Skin of body (tissue), 2 donors: ENCODE data around the gene GOLGA6L9. TPM values are rescaled to one million over a fixed set of nuclear protein-coding genes. Genes with fewer than 3 reads are reported as not detected.
"Not testable (repeated sequence)": the region's sequence is repeated elsewhere in the genome, so short reads cannot be mapped to it uniquely, and the experiment has no call there.

Experiments used
- DNase-seq: peaks from one replicate; lab custom pipeline; 2025; lab: John Stamatoyannopoulos, UW
- total RNA-seq: library from RNA; depleted of rRNA; stranded (reverse); fragments of >200 nt; gene quantifications from one replicate; pipeline ENCODE4 v1.2.3, GENCODE V29; 2014

The GOLGA6L9 gene, protein sequence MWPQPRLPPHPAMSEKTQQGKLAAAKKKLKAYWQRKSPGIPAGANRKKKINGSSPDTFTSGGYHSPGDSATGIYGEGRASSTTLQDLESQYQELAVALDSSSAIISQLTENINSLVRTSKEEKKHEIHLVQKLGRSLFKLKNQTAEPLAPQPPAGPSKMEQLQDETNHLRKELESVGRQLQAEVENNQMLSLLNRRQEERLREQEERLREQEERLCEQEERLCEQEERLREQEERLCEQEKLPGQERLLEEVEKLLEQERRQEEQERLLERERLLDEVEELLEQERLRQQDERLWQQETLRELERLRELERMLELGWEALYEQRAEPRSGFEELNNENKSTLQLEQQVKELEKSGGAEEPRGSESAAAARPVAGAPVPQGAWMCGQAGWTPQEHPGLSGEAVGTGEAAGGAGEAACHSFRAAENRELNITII
- total RNA-seq = 3.7 TPM

DNA sequence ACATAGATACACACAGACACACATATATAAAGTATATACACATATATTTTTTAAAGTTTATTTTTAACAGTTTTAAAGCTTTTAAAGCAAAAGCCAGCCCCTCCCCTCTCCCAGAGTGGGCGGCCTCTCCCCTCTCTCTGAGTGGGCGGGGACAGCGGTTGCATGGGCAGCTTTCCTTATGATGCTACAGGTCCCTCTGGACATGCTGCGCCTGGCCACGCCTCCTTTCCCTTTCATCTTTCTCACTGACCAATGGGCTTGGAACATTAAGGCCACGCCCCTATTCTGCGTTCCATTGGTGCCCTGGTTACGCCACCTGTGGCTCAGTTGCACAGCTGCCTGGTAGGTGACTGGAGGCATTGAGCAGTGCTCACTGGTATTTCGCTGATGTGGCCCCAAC lies at the start of gene GOLGA6L9:
GOLGA6L9 (plus strand) TSS at position 124 of the 400 bp plus-strand sequence; CDS start at position 388, 264 bp downstream.
- DNase-seq = not testable (repeated sequence)

DNA sequence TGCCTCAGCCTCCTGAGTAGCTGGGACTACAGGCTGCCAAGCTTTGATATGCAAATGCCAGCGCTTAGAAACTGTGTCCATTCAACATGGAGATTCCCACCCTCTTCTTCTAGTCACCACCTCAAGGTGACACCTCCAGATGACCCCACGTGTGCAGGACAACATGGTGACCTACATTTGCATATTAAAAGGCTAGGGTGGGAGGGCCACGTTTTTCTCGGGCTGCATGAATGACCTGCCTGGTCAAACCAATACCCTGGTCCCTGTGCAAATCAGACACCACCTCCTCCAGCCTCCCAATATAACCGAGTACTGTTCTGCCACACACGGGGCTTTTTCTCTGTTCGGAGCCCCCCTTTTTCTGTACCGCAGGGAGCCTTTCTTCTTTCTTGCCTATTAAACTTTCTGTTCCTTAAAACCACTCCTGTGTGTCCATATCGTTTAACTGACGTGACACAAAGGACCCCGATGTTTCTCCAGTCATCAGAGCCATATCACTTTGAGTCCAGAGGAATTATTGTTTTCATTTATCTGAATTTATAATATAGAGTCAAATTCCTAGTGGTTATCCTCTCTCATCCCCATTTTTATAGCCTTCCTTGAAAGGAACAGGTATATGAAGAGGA lies 48.2 kb upstream of the GOLGA6L9 start:
- not testable (repeated sequence) for DNase-seq

DNA sequence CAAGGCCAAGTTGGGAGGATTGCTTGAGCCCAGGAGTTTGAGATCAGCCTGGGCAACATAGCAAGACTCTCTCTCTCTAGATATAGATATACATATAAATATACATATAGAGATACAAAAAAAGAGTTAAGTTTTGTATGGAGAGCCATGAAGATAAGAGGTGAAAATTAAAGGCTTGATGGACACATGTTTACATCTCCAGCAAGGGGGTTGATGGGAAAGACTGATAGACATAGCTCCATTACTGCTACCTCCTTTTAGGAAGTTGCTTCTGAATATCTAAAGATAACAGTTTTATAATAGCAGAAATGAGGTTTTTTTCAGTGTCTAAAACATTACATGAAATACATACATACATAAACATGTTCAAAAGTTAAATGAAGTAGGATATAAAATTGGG lies 42.4 kb upstream of the GOLGA6L9 start:
- not testable (repeated sequence) for DNase-seq

DNA sequence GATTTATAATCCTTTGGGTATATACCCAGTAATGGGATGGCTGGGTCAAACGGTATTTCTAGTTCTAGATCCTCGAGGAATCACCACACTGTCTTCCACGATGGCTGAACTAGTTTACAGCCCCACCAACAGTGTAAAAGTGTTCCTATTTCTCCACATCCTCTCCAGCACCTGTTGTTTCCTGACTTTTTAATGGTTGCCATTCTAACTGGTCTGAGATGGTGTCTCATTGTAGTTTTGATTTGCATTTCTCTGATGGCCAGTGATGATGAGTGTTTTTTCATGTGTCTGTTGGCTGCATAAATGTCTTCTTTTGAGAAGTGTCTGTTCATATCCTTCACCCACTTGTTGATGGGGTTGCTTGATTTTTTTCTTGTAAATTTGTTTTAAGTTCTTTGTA lies 39.5 kb upstream of the GOLGA6L9 start:
- DNase-seq = not testable (repeated sequence)

DNA sequence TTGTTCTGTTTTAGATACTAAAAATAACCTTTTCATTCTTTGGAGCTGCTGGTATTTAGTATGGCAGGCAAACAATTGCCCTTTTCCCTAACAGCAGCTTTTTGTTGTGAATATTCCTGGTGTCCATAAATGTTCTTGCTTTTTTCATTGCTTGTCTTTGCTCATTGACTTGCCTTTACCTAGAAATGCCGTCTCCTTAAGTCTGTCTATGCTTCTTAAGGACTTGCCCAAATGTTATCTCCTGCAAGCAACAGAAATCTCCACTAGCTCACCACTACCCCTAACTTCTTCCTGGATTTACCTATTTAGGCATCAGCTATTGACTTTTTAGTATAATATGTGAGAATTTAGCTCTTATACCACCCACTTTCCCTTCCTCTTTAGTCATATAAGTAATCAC lies 37.5 kb upstream of the GOLGA6L9 start:
- not testable (repeated sequence) for DNase-seq

DNA sequence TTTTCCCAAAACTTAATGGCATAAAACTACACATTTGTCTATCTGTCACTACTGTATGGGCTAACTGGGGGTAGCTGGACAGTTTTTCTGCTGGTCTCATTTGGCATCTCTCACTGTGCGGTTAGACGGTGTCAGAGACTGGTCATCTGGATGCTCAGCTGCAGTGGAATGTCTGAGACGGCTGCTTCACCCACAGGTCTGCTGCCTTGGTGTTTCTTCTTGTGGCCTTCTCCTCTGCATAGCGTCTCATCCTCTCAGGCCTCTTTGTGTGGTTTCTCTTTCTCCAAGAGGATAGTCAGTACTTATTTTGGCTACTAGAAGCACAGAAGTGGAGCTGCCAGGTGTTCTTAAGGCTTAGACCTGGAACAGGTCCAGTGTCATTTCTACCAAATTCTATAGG lies 35.9 kb upstream of the GOLGA6L9 start:
- no peak for DNase-seq

DNA sequence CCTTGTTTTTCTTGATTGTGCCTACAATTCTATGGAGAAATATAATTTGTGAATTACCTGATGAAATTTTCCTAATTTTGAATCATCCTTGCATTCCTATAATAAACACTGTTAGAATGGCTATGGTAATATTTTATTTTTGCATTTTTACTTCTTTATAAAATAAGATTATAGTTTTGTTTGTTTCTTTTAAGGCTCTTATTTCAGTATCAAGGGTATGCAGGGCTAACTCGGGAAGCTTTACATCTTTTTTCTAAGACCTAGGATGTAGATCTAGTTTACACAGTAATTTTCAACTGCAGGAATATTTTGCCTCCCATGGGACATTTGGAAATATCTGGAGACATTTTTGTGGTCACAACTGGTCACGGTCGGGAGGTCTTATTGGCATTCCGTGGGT lies 33.8 kb upstream of the GOLGA6L9 start:
- DNase-seq = not testable (repeated sequence)

DNA sequence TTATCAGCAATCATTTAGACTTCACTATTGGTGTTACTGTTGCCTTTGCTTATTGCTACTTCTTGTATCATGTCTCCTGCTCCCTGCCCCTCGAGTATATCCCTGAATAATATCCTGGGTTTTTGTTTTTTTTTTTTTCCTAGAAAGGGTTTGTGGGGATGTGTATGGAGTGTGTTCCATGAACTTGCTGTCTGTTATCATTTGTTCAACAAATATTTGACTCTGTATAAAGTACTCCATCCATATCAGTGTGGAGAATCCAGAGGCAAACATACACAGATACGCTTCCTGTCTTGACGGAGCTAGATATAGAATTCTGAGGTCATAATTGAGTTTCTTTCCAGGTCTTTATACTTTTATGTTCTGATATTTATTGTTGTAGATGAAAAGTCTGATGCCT lies 31.8 kb upstream of the GOLGA6L9 start:
- DNase-seq = no peak

DNA sequence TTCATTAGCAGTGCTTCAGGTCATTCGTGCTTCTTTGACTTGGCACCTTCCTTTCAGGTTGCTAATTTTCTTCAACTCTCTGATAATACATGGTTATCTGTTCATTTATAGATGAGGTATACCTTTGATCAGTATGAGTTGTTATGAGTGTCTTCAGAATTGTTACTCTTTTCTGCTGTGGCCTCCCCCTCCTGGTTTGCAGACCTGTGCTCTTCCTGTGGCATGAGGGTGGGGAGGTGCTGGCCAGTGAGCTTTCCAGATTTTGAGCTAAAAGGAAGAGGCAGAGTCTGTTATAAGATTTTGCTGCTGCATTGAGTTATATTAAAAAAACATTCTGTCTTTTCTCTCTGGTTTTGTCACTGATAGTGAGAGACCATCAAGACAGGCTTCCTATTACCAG lies 30.8 kb upstream of the GOLGA6L9 start:
- DNase-seq = no peak

DNA sequence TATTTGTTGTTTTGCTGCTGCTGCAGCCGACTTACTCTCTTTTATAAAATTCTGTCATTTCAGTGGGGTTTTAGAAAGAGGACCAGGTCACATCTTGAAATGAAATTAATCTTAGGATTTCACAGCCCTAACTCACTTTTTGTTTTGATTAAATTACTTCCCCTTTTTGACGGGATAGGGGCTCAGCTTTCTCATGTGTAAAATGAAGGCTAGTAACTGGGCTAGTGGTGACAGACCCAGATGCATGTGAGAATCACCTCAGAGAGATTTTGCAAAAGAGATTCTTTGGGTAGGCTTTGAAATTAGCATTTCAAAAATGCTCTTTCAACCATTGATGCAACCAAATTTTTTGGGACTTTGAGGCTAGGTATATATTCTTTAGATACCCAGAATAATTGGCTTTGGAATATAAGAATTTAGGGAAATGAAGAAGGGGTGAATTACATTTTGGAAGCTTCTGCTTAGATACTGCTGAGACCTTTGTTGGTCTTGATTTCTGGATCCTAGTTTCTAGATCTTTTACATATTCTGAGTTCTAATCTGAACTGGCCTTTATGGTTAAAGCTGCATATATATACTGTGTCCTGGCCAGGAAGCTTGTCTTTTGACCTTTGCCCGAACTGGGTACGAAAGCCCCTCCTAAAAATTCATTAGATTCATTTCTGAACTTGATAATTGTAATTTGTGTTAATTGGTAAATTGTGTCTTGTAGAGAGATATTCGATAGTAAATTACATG lies 30.1 kb upstream of the GOLGA6L9 start:
- not testable (repeated sequence) for DNase-seq

DNA sequence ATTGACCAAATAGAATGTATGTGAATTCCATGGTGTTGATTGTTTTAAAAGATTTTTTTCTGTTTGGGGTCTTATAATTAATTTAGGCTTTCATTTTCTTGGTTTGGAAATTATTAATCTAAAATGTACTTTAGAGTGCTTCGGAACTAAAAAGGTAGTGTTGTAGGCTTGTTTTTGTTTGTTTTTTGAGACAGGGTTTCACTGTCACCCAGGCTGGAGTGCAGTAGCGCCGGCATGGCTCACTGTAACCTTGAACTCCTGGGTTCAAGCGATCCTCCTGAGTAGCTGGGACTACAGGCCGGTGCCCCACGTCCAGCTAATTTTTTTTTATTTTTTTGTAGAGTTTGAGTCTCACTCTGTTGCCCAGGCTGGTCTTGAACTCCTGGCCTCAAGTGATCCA lies 27.7 kb upstream of the GOLGA6L9 start:
- not testable (repeated sequence) for DNase-seq

DNA sequence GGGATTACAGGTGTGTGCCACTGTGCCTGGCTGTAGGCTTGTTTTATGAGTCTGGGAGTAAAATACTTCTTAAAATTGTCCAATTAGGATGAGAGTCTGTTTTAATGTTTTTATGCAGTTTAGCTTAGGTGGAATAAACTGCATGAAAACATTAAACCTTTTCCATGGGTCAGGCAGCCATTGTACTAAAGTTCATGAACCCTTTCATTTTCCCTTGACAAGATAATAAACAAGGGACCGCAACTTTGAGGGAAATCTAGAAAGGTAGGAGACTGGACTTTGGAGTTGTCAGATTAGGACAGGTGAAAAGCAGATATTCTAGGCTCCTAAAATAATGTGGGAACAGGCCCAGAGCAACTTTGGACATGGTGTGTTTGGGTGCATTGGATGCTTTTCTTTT lies 27.3 kb upstream of the GOLGA6L9 start:
- not testable (repeated sequence) for DNase-seq

DNA sequence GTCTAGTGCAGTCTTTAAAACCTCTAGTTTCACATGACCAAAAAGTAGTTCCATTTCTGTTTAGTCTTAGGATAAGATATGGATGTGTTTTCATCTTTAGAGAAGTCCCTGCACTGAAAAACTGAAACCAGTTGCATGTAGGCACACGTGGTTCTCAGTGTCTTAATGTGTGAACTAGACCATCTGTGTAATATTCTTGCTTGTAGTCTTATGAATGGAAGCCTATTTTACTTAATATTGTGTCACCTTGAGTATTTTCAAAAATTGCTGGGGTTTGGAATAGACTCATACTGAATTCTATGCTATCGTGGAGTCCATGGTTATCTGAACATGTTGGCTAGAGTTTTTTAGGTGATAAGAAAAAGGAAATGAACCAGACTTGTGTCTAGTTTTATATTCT lies 23.4 kb upstream of the GOLGA6L9 start:
- not testable (repeated sequence) for DNase-seq

DNA sequence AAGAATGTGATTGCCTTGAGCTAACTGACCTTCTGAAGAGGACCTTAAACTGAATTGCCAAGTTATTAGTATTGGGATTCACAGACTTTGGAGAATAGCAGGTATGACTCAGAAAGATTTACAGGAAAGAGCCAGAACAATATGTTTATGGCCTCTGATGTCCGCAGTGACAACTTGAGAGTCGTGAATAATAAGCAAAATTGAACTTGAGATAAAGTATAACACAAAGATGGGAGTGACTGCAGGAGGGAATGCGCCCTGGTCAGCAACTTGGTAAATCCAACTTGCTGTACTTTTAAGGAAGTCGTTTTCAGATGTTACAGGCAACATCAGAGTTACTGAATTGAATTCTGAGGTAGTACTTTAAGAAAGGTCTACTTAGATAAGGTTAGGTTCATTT lies 19.3 kb upstream of the GOLGA6L9 start:
- DNase-seq = not testable (repeated sequence)

DNA sequence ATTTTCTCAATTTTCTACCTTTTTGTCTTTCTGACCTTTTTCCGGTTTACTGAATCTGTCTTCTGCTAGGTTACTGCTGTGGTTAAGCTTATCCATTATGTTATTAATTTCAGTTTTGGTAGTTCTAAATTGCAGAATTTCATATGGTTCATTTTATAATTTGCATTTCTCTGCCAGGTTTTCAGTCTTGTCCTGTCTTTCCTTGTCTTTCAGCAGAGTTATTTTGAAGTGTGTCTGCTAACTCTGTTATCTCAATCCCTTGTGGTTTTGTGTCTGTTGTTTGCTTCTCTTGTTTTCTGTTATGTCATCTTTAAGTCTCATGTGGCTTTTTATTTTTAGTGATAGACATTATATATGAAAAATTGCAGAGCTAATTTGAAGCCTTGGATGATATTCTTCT lies 18.0 kb upstream of the GOLGA6L9 start:
- DNase-seq = not testable (repeated sequence)

DNA sequence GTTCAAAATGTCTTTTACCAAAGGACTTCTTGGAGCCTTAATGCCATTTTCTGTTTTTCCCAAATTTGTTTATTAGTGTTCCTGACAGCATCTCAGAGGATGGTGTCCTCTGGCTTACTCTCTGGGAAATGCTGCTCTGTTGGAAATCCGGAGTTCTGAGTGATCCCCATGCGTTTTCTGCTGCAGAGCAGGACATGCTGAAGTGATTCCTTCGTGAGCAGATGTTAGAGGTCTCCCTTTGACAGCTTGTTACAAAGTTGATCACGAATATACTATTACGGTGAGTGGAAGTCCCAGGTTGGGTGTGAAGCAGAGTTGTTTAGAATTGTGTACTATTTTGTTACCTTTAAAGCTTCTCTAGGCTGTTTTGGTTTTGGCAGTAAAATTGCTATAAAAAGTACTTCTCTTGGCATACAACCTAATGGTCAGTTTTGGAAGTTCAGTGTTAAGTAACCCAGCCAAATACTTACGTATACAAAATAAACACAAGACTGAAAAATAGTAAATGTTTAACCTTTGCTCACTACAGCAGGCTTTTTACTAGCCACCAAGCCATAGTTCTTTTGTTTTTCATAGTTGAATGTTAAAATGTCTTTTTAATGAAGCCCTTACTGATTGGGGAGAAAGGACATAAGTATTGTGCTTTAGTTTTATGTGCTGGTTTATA lies 15.0 kb upstream of the GOLGA6L9 start:
- not testable (repeated sequence) for DNase-seq

DNA sequence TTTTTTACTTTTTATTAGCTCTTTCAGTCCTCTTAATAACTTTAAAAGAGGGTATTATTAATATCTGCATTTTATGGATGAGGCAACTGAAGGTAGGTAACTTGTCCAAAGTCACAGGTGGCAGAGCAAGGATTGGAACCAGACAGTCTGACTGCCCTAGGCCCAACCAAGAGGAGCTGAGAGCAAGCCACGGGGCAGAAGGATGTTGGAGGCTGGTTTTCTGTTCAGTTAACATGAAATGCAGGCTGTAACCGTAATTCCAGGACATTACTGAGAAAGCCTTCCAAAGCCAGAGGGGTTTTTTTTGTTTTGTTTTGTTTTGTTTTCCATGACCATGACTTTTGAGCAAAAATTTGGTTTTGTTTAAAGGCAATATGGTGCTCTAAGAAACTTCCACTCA lies 9.1 kb upstream of the GOLGA6L9 start:
- DNase-seq = not testable (repeated sequence)

DNA sequence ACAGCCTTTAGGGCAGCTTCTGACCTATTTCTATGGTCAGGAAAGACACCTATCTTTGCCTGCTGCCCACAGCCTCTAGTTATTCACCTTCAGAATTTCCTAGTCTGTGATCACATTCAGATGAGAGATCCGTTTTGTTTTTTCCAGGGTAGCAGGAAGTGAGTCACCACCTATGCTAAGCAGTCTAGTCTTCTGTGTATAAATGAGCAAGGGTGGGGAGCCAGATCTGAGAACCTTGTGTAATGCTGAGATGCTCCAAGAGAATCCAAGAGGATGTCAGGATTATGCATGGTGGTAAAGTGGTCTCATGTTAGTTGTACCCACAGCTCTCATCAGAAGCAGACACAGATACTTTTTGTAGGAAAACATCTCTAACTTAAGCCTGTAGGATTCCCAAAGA lies 8.7 kb upstream of the GOLGA6L9 start:
- not testable (repeated sequence) for DNase-seq

DNA sequence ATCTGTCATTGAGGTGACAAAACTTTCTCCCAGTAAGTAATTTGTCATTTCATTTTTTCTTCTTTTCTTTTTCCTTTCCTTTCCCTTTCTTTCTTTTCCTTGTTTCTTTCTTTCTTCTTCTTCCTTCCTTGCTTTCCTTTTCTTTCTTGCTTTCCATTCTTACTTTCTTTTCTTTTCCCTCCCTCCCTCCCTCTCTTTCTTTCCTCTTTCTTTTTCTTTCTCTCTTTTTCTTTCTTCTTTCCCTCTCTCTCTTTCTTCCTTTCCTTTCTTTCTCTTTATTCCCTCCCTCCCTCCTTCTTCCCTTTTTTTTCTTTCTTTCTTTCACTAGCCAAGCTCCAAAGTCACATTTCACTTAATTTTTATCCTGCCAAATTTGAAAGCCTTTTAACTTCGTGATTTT lies 2.5 kb upstream of the GOLGA6L9 start:
- not testable (repeated sequence) for DNase-seq

DNA sequence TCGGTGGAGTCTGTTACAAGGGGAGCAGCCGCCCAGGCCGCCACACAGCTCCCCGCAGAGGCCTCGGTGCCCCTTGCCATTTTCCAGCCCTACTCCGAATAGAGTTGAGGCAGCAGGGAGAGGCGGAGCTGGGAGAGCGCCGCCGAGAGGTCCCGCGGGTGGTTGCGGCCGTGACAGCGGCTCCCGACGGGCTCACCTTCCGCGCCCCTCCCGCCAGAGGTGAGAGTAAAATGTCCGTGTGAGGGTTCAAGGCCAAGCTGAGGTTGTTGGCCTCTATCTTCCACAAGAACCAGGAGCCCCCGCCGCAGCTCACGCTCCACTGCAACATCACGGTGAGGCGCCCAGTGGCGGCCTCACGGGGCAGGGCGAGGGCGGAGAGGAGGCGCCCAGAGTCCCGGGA lies 15.8 kb downstream of the GOLGA6L9 start:
- not testable (repeated sequence) for DNase-seq

DNA sequence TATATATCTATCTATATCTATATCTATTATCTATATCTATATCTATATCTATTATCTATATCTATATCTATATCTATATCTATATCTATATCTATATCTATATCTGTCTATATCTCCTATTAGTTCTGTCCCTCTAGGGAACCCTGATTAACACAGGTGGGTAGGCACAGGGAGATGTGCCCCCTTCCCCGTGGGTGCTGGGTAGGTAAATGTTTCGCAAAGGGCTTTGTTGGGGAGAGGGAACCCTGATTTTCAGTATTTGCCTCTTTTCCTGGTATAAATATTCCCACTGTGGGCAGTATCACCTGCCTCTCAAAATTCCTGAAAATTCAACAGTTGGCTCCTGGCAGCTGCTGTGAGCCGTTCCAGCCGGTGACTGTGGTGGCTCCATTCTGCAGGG lies 27.7 kb downstream of the GOLGA6L9 start:
- DNase-seq = not testable (repeated sequence)
